ENCODE data around the gene ARL4C.
"Not testable (repeated sequence)": the region's sequence is repeated elsewhere in the genome, so short reads cannot be mapped to it uniquely, and the experiment has no call there.

DNA sequence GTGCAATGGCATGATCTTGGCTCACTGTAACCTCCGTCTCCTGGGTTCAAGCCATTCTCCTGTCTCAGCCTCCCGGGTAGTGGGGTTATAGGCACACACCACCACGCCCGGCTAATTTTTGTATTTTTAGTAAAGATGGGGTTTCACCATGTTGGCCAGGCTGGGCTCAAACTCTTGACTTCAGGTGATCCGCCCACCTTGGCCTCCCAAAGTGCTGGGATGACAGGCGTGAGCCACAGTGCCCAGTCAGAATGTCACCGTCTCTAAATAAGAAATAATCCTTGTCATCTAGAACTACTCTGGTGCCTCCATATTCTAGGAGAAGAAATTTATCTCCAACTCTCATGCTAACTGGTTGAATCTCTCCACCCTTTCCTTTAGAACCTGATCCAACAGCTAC is 41.6 kb downstream of the ARL4C start:
- TF ChIP-seq, protein P1, sequence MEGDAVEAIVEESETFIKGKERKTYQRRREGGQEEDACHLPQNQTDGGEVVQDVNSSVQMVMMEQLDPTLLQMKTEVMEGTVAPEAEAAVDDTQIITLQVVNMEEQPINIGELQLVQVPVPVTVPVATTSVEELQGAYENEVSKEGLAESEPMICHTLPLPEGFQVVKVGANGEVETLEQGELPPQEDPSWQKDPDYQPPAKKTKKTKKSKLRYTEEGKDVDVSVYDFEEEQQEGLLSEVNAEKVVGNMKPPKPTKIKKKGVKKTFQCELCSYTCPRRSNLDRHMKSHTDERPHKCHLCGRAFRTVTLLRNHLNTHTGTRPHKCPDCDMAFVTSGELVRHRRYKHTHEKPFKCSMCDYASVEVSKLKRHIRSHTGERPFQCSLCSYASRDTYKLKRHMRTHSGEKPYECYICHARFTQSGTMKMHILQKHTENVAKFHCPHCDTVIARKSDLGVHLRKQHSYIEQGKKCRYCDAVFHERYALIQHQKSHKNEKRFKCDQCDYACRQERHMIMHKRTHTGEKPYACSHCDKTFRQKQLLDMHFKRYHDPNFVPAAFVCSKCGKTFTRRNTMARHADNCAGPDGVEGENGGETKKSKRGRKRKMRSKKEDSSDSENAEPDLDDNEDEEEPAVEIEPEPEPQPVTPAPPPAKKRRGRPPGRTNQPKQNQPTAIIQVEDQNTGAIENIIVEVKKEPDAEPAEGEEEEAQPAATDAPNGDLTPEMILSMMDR (IDR thresholded peaks at IDR 0.05; ENCODE audit: poor library complexity) = not testable (repeated sequence)
- not testable (repeated sequence) for TF ChIP-seq EZH2phosphoT487 (IDR thresholded peaks at IDR 0.05; ENCODE audit: low read depth, severe bottlenecking, unreplicated experiment)

All from hepatocyte (in vitro differentiated cells).